Femur (tissue), 1 donor: ENCODE data around the gene BRF1.

Experiments used
- DNase-seq: peaks from one replicate; pipeline ENCODE4 v3.0.0-alpha.2; 2017

The BRF1 gene

GRCh38 chr14:105257464-105257863 is 43.3 kb downstream of the BRF1 start:
- no peak for DNase-seq

GRCh38 chr14:105256292-105256960 is 44.4 kb downstream of the BRF1 start:
- DNase-seq: no peak

DNA sequence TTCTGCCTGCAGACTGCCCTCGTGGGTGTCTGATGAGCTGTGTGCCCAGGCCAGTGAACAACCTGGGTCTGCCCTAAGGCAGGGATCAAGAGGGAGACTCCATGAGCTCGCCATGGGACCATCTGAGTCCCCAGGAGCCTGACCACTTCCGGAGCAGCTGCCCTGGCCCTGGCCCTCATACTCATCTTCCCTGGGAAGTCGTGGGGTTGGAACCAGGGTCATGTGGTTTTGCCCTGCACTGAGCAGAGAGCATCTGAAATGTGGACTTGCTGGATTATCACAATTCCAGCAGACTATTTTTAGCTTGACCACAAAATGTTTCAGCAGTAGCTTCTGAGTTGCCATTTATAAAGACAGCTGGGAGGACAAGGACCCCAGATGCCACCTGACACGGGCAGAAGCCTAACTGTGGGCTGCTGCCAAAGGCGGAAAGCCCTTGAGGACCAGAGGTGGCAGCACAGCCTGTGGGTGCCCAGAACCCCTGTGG is 45.7 kb downstream of the BRF1 start:
- peak; percentile 62 for DNase-seq

DNA sequence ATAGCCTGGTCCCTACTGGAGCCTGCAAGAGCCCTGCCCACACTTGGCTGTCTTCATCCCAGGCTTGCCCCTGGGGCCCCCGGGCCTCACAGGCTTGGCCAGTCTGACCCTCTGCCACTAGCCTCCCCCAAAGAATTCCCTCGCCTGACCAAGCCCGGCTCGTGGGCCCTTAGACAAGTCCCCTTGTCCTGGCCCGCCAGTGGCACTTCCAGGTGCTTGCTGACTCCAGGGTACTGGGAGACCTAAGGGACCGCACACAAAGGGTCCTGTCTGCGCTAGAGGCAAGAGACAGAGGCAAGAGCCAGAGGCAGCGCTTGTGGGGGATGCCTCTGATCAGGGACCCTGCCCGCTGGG is 47.5 kb downstream of the BRF1 start:
- DNase-seq: no peak

- no peak for DNase-seq
Observed at GRCh38 chr14:105252552-105253328, 48.1 kb downstream of the BRF1 start.

DNA sequence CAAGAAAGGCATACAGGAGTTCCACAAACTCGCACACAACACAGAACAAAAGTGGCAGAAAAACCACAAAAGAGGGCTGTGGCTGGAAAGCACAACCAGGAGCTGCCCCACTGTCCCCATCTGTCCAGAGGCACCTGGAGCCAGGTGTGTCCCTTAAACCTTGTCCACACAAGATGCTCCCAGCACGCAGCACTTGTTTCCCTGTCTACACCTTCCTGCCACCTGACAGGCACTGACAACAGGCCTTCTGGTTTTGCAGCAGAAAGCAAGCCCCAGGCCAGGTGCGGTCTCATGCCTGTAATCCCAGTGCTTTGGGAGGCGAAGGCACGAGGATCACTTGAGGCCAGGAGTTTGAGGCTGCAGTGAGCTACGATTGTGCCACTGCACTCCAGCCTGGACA is 48.9 kb downstream of the BRF1 start:
- no peak for DNase-seq

DNA sequence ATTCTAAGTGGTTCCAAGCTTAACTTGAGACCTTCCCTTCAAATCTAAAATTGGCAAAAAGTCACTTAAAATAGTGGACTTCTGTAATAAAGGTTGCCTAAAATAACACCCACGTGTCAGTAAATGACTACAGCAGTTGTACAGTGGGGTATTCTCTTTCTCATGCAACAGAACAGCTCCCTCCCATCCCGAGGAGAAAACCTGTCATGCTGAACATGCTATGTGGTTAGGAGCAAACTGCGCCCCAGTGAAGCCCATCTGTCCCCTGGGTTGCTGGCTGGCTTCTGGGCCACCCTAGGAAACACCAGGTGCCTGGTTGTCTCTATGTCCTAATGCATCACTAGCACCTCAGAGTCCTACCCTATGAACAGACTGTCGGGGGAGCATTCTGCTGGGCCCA is 49.8 kb downstream of the BRF1 start:
- DNase-seq: no peak

DNA sequence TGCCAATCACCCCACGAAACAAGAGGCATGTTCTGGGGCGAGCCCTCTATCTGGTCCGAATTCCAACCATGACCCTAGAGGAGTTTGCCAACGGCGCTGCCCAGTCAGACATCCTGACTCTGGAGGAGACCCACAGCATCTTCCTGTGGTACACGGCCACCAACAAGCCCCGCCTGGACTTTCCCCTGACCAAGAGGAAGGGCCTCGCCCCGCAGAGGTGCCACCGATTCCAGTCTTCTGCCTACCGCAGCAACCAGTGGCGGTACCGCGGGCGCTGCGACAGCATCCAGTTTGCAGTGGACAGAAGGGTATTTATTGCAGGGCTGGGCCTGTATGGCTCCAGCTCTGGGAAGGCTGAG is 50.8 kb downstream of the BRF1 start:
- DNase-seq: no peak

DNA sequence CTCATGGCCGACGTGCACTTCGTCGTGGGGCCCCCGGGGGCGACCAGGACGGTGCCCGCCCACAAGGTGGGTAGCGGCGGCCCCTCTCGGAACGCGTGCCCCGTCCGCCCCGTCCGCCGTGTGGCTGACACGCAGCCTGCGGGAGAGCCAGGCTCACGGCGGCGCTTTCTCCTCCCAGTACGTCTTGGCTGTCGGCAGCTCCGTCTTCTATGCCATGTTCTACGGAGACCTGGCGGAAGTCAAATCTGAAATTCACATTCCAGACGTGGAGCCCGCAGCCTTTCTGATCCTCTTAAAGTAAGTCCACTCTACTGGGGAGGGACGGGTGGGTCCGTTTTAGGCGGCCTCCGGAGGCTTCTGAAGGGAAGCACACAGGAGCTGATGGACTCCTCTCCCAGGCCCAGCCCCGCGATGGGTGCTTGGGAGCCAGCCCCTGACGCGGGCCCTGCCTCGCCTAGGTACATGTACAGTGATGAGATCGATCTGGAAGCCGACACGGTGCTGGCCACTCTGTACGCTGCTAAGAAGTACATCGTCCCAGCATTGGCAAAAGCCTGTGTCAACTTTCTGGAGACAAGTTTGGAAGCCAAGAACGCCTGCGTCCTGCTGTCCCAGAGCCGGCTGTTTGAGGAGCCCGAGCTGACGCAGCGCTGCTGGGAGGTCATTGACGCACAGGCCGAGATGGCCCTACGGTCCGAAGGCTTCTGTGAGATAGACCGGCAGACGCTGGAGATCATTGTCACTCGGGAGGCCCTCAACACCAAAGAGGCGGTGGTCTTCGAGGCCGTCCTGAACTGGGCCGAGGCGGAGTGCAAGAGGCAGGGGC is 51.4 kb downstream of the BRF1 start:
- peak; percentile 53 for DNase-seq

DNA sequence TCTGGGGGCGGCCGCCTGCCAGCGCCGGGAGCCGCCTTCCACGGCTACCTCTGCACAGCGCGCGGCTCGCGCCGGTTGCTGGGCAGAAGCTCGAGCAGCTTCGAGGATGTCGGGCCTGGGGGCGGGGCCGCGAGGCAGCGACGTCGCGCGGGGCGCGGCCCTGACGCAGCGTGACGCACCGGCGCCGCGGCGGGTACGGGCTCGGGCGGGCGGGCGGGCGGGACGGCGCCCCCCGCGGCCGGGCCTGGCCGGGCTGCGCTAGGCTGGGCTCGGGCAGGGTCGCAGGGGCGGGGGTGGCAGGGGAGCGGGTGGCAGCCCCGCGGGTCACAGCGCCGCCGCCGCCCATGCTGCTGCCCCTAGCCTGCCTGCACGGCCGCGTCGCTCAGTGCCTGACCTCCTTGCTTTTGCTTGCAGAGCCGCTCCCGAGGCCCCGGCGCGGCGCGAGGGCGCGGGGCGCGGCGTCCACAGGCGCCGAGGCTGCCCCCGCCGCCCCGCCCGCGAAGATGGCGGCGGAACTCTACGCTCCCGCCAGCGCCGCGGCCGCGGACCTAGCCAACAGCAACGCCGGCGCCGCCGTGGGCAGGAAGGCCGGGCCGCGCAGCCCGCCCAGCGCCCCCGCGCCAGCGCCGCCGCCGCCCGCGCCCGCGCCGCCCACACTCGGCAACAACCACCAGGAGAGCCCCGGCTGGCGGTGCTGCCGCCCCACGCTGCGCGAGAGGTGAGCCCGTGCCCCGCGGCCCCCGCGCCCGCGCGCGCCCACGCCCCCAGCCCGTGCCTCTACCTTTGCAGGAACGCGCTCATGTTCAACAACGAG is 52.2 kb downstream of the BRF1 start, which contains the start of gene BTBD6:
Gene BTBD6 (plus strand): TSS at position 166 of the 814 bp plus-strand sequence. CDS start 179 bp downstream, at position 345.
- DNase-seq: peak; percentile 93

DNA sequence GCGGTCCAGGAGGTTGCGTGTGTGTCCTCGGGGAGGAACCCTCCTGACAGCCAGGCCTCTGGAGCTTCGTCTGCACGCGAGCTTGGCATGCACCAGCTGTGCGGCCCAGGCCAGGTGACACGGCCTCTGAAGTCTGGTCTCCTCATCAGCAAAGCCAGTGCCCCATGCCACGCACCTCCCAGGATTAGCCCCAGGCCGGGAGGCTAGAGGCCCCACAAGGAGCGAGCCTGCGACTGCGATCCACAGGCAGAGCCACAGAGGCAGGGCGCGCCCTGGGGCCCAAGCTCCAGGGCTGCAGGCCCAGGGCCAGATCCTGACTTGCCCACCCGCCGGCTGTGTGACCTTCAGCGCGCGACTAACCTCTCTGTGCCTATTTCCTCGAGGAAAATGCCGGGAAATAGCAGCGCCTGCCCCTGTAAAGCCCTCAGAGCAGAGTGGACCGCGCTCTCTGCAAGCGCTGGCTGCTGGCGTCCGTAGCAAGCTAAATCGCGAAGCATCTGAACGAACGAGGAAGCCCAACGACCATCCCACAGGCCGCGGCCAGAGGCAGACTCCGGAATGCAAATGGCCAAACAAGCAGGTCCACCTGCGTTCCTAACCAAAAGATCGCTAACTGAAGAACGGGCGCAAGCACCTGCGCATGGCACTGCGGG is 53.0 kb downstream of the BRF1 start:
- DNase-seq: no peak

- DNase-seq: no peak
Observed at GRCh38 chr14:105247026-105247425, 53.8 kb downstream of the BRF1 start.

DNA sequence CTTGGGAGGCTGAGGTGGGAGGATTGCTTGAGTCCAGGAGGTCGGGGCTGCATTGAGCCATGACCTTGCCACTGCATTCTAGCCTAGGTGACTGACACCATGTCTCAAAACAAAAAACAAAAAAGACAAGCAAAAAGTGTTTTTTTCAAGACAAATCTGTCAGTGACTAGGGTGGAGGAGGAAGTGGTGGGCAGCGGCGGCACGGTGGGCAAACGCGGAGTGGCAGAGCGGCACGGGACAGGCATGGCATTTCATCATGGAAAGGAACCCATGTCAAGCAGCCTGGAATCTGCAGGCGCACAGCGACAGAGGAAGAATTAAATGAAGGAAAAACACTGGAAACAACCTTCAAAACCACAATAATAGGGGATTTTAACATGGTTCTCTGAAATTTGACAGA is 56.5 kb downstream of the BRF1 start:
- no peak for DNase-seq

GRCh38 chr14:105241641-105242040 is 59.2 kb downstream of the BRF1 start:
- no peak for DNase-seq

- no peak for DNase-seq
Observed at GRCh38 chr14:105240811-105241576, 59.8 kb downstream of the BRF1 start.

- peak; percentile 16 for DNase-seq
Observed at GRCh38 chr14:105229099-105229655, 71.6 kb downstream of the BRF1 start.

DNA sequence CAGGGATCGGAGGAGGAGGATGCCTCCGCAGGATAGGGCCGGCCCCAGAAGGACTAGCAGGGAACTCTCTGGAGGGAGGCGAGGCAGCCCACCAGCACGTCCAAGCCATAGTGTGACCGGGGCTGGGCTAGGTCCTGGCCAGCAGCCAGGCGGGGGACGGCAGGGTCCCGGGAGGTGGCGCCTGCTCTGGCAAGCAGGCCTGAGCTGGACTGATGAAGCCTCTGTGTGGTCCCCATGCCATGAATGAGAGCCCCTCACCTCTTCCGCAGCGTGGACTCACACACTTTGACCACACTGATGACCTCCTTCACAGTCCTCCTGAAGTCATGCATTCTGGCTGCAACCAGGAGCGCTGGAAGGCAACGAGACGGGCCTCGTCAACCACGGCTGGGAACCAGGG is 72.2 kb downstream of the BRF1 start:
- peak; percentile 27 for DNase-seq

DNA sequence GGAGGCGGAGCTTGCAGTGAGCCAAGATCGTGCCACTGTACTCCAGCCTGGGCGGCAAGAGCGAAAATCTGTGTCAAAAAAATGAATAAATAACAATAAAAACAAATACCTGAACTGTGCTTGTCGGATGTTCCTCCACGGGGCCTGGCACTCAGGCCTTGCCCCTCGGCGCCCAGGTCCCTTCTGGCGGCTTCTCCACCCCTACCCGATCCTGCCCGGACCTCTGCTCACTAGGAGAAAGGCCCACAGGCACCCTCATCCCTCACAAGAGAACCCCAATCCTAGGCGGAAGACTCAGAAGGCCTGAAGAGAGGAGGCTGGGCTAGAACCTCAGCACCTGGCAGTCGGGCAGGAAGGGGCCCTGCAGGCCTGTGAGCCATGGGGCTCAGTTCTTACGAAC is 73.5 kb downstream of the BRF1 start:
- DNase-seq: no peak

DNA sequence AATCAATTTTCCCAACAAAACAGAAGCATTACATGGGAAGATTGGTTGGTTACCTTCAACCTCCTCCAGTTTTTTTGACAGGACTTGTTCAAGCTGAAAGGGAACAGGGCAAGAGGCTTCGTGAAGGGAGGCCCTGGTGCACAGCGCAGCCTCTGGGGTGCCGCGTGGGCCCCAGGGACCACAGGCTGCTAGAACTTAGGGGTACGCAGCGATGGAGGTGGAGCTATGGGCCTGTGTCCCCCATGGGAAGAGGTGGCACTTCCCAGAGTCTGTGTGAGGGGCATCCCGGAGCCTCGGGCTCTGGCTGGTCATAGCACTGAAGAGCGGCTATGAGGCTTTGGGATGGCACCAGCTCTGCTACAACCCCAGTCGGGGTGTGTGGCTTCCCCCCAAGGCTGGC is 74.6 kb downstream of the BRF1 start:
- DNase-seq: peak; percentile 14

- DNase-seq: peak; percentile 18
Observed at GRCh38 chr14:105224845-105225570, 75.8 kb downstream of the BRF1 start.
